H9 (cell line): ENCODE measurements around the gene CALR. TPM values are rescaled to one million over a fixed set of nuclear protein-coding genes. Genes with fewer than 3 reads are reported as not detected.

ENCODE experiments used
- DNase-seq: peaks from one replicate; pipeline ENCODE4 v3.0.0-alpha.2; 2017
- H2AFZ ChIP-seq: one replicate; pipeline ENCODE4 v1.6.1; 2013; ENCODE audit warnings: mild to moderate bottlenecking, low read length, control low read depth, moderate library complexity
- H2AK5ac ChIP-seq: 2 replicates; pipeline ENCODE4 v1.6.1; 2013; ENCODE audit warnings: low read length, control low read depth, mixed read lengths; ENCODE audit not compliant: insufficient read length
- H2BK120ac ChIP-seq: one replicate; pipeline ENCODE4 v1.6.1; 2013; ENCODE audit warnings: low read depth, mild to moderate bottlenecking, low read length, control low read depth, inconsistent platforms; ENCODE audit not compliant: poor library complexity, severe bottlenecking
- H2BK12ac ChIP-seq: 2 replicates; pipeline ENCODE4 v1.6.1; 2013; ENCODE audit warnings: low read length, control low read depth, mixed read lengths, low read depth; ENCODE audit not compliant: insufficient read length
- H2BK15ac ChIP-seq: 2 replicates; pipeline ENCODE4 v1.6.1; 2013; ENCODE audit warnings: low read depth, low read length, control low read depth
- H2BK20ac ChIP-seq: one replicate; pipeline ENCODE4 v1.6.1; 2013; ENCODE audit warnings: low read depth, mild to moderate bottlenecking, low read length, control low read depth, inconsistent platforms; ENCODE audit not compliant: poor library complexity, severe bottlenecking
- H2BK5ac ChIP-seq: 2 replicates; pipeline ENCODE4 v1.6.1; 2013; ENCODE audit warnings: low read length, control low read depth, mixed read lengths; ENCODE audit not compliant: insufficient read length
- H3K14ac ChIP-seq: 2 replicates; pipeline ENCODE4 v1.6.1; 2013; ENCODE audit warnings: low read length, control low read depth; ENCODE audit not compliant: insufficient read depth
- H3K18ac ChIP-seq: 2 replicates; pipeline ENCODE4 v1.6.1; 2013; ENCODE audit warnings: low read depth, mild to moderate bottlenecking, mixed read lengths, low read length, control low read depth; ENCODE audit not compliant: insufficient read length
- H3K23ac ChIP-seq: 2 replicates; pipeline ENCODE4 v1.6.1; 2013; ENCODE audit warnings: low read length, control low read depth, mixed read lengths, low read depth; ENCODE audit not compliant: insufficient read length
- H3K23me2 ChIP-seq: 2 replicates; pipeline ENCODE4 v1.6.1; 2013; ENCODE audit warnings: low read depth, mild to moderate bottlenecking, mixed read lengths, low read length, control low read depth; ENCODE audit not compliant: insufficient read length, poor library complexity, severe bottlenecking
- H3K27ac ChIP-seq: 2 replicates; pipeline ENCODE4 v1.5.1; 2013; ENCODE audit warnings: low read length, control low read depth, mixed read lengths, low read depth; ENCODE audit not compliant: insufficient read length
- H3K27me3 ChIP-seq: 2 replicates; pipeline ENCODE4 v1.6.1; 2013; ENCODE audit warnings: low read length, control low read depth, inconsistent platforms; ENCODE audit not compliant: insufficient read depth
- H3K4ac ChIP-seq: 2 replicates; pipeline ENCODE4 v1.6.1; 2013; ENCODE audit warnings: low read depth, mild to moderate bottlenecking, control low read depth, inconsistent platforms, low read length, moderate library complexity
- H3K4me1 ChIP-seq: 2 replicates; pipeline ENCODE4 v1.6.1; 2013; ENCODE audit warnings: low read length, control low read depth, inconsistent platforms; ENCODE audit not compliant: insufficient read depth
- H3K4me2 ChIP-seq: 2 replicates; pipeline ENCODE4 v1.6.1; 2013; ENCODE audit warnings: low read length, control low read depth, mixed read lengths; ENCODE audit not compliant: insufficient read length, insufficient read depth
- H3K56ac ChIP-seq: 2 replicates; pipeline ENCODE4 v1.6.1; 2013; ENCODE audit warnings: low read depth, mild to moderate bottlenecking, mixed read lengths, low read length, control low read depth; ENCODE audit not compliant: insufficient read length
- H3K79me1 ChIP-seq: 2 replicates; pipeline ENCODE4 v1.6.1; 2013; ENCODE audit warnings: low read depth, mild to moderate bottlenecking, moderate library complexity, low read length, control low read depth, inconsistent platforms; ENCODE audit not compliant: insufficient read depth, poor library complexity, severe bottlenecking
- H3K79me2 ChIP-seq: 2 replicates; pipeline ENCODE4 v1.6.1; 2013; ENCODE audit warnings: low read length, control low read depth, inconsistent platforms; ENCODE audit not compliant: insufficient read depth
- H3K9ac ChIP-seq: 2 replicates; pipeline ENCODE4 v1.6.1; 2013; ENCODE audit warnings: low read length, control low read depth, mixed read lengths; ENCODE audit not compliant: insufficient read length; ENCODE audit errors: extremely low read depth
- H3K9me3 ChIP-seq: one replicate; pipeline ENCODE4 v1.6.1; 2013; ENCODE audit warnings: low read depth, low read length, inconsistent platforms; ENCODE audit not compliant: control insufficient read depth
- H3T11ph ChIP-seq: one replicate; pipeline ENCODE4 v1.6.1; 2013; ENCODE audit warnings: mild to moderate bottlenecking, low read length, control low read depth, inconsistent platforms
- H4K20me1 ChIP-seq: one replicate; pipeline ENCODE4 v1.6.1; 2013; ENCODE audit not compliant: control insufficient read depth, insufficient read length, insufficient read depth
- H4K5ac ChIP-seq: 2 replicates; pipeline ENCODE4 v1.6.1; 2013; ENCODE audit warnings: low read depth, mild to moderate bottlenecking, mixed read lengths, low read length, control low read depth; ENCODE audit not compliant: insufficient read length
- H4K8ac ChIP-seq: replicated peaks from 2 replicates; pipeline ENCODE4 v1.6.1; 2013; ENCODE audit warnings: low read length, control low read depth, mixed read lengths, low read depth; ENCODE audit not compliant: insufficient read length
- H4K91ac ChIP-seq: 2 replicates; pipeline ENCODE4 v1.6.1; 2013; ENCODE audit warnings: low read depth, mild to moderate bottlenecking, moderate library complexity, mixed read lengths, low read length, control low read depth; ENCODE audit not compliant: insufficient read length
- H3K27ac Mint-ChIP-seq, 3 experiments: 2 replicates in 2 of 3; 3 replicates in 1 of 3; pipeline ENCODE4 v1.8.0; 2020 to 2021; ENCODE audit warnings: mixed read lengths in 3 of 3, mild to moderate bottlenecking in 1 of 3, moderate library complexity in 1 of 3
- H3K27me3 Mint-ChIP-seq: 2 replicates; pipeline ENCODE4 v1.8.0; 2021; ENCODE audit warnings: low read depth, mild to moderate bottlenecking, moderate library complexity, mixed read lengths
- H3K36me3 Mint-ChIP-seq, 3 experiments: 2 replicates in 2 of 3; 3 replicates in 1 of 3; pipeline ENCODE4 v1.8.0; 2020 to 2021; ENCODE audit warnings: low read depth in 3 of 3, mixed read lengths in 3 of 3; ENCODE audit not compliant: insufficient read depth in 1 of 3
- H3K4me1 Mint-ChIP-seq, 2 experiments: 2 replicates each; pipeline ENCODE4 v1.8.0; 2020; ENCODE audit warnings: mixed read lengths in 2 of 2
- H3K4me3 Mint-ChIP-seq, 2 experiments: 2 replicates in 1 of 2; 3 replicates in 1 of 2; pipeline ENCODE4 v1.8.0; 2020 to 2021; ENCODE audit warnings: mild to moderate bottlenecking in 2 of 2, mixed read lengths in 2 of 2, moderate library complexity in 1 of 2
- H3K9me3 Mint-ChIP-seq, 2 experiments: 2 replicates in 1 of 2; 3 replicates in 1 of 2; pipeline ENCODE4 v1.8.0; 2020; ENCODE audit warnings: mild to moderate bottlenecking in 2 of 2, mixed read lengths in 2 of 2, moderate library complexity in 1 of 2
- CTCF ChIP-seq: fragments of 200-600 bp; sonication (generic); conservative IDR thresholded peaks from 3 replicates; pipeline ENCODE4 v1.8.0; 2021; ENCODE audit warnings: antibody characterized with exemption, mild to moderate bottlenecking
- WGBS: extraction: QIAGEN DNeasy Blood & Tissue Kit; methylation state at CpG from one replicate; pipeline ENCODE4 v1.1.7; 2013; ENCODE audit warnings: missing lambda C conversion rate, low lambda C conversion rate, mixed read lengths; ENCODE audit not compliant: insufficient read length; ENCODE audit errors: extremely low coverage; 5-methylcytosine and 5-hydroxymethylcytosine counted together
- total RNA-seq: library from RNA; stranded (reverse); gene quantifications from 2 replicates; pipeline ENCODE4 v1.2.1, GENCODE V29; 2021

The CALR gene
- total RNA-seq, 1 experiment from 2014 or later = 887 TPM

- Mint-ChIP-seq H3K27me3 (no peaks in the 10 kb centered on the region), H3K27ac (peak overlapping the region in 2 of 3 experiments; percentile 33 to 89; a peak in 3 of 7 replicates), H3K4me3 (peak overlapping the region; percentile 29 to 30; a peak in 3 of 5 replicates), H3K36me3 (peaks cover 49 to 81% (median 72%) of the 10 kb centered on the region in 3 experiments), H3K9me3 (0 out of 5 replicates have a peak, but pooled peaks cover 0 to 3% of the 10 kb centered on the region in 2 experiments), H3K4me1 (peaks cover 15 to 30% of the 10 kb centered on the region in 2 experiments)
- H3K9me3 ChIP-seq = no peaks in the 10 kb centered on the region
- no peak overlapping the region for H4K5ac ChIP-seq
- H3K23ac ChIP-seq = no peak overlapping the region
- H2BK5ac ChIP-seq = no peak overlapping the region
- no peak overlapping the region for H2BK15ac ChIP-seq
- no peak overlapping the region for H3K56ac ChIP-seq
- H3K4me2 ChIP-seq = no peak overlapping the region
- no peaks in the 10 kb centered on the region for H3K27me3 ChIP-seq
- no peaks in the 10 kb centered on the region for H3K4me1 ChIP-seq
- no CpG with 5 or more reads among the region's 28 CpGs for WGBS
- no peak overlapping the region for H4K8ac ChIP-seq
- no peak for DNase-seq
- no peak overlapping the region for H3K4ac ChIP-seq
- no peak overlapping the region for H3T11ph ChIP-seq
- no peak overlapping the region for H3K18ac ChIP-seq
- no peak overlapping the region for H4K91ac ChIP-seq
- H3K27ac ChIP-seq = no peak overlapping the region
- H3K23me2 ChIP-seq = no peaks in the 10 kb centered on the region
- H2BK20ac ChIP-seq = no peak overlapping the region
- H2AK5ac ChIP-seq = no peak overlapping the region
- H3K79me1 ChIP-seq = no peaks in the 10 kb centered on the region
- no peak overlapping the region for H3K9ac ChIP-seq
- H3K79me2 ChIP-seq = no peaks in the 10 kb centered on the region; the same call in 1 of the 2 replicates
- H2BK12ac ChIP-seq = no peak overlapping the region
- H2BK120ac ChIP-seq = no peak overlapping the region
- H2AFZ ChIP-seq = no peak overlapping the region
- no peak overlapping the region; the same call in 1 of the 2 replicates for H3K14ac ChIP-seq
- no peak for TF ChIP-seq CTCF
- H4K20me1 ChIP-seq = no peaks in the 10 kb centered on the region
Measured at GRCh38 chr19:12947702-12948611, 9.5 kb downstream of the CALR start.
